SK-N-SH treated with all-trans-retinoic acid at 6 μM for 48 hours (cell line): ENCODE results near the gene RETSAT.

ENCODE experiments used
- ATAC-seq: fragments of 200-7000 bp; cut with Tn5 transposase; 3 replicates; pipeline ENCODE4 v1.9.1; 2020; ENCODE audit warnings: mild to moderate bottlenecking, moderate library complexity
- ESRRG ChIP-seq: fragments of 250-450 bp; sonication (Bioruptor Pico); IDR thresholded peaks from 2 replicates; pipeline ENCODE4 v1.6.1; 2021; ENCODE audit warnings: mild to moderate bottlenecking
- RARB ChIP-seq: fragments of 250-450 bp; sonication (Bioruptor Pico); IDR thresholded peaks from 2 replicates; pipeline ENCODE4 v1.8.0; 2021; ENCODE audit warnings: mild to moderate bottlenecking, moderate library complexity
- TOX ChIP-seq: fragments of 250-450 bp; sonication (Bioruptor Pico); IDR thresholded peaks from 2 replicates; pipeline ENCODE4 v1.8.0; 2021; ENCODE audit warnings: mild to moderate bottlenecking, moderate library complexity, borderline replicate concordance
- ZC3H10 ChIP-seq: fragments of 250-450 bp; sonication (Bioruptor Pico); IDR thresholded peaks from 2 replicates; pipeline ENCODE4 v1.5.1; 2021; ENCODE audit warnings: mild to moderate bottlenecking, moderate library complexity
- TF ChIP-seq, protein P1 (sequence below): fragments of 250-450 bp; sonication (Bioruptor Pico); IDR thresholded peaks from 2 replicates; pipeline ENCODE4 v1.8.0; 2020; ENCODE audit warnings: mild to moderate bottlenecking, moderate library complexity, borderline replicate concordance

The RETSAT gene

DNA sequence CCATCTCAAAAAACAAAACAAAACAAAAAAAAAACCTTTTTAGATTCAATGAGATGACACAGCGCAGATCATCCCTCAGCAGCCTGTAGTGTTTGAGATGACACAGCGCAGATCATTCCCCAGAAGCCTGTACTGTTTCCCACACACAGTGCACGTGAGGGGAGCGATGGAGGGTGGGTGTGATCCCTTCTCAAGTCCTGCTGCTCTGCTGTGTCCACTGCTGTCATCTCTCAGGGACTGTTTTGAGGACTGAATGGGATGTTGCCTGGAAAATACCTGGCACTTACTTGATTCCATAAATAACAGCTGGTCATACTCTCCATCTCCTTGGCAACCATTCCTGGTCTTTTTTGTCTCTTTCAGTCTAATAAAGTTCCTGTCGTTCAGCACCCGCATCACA is 52.2 kb downstream of the RETSAT start:
- TF ChIP-seq RARB (CRISPR knock-in tag): no peak
- TF ChIP-seq ESRRG (CRISPR knock-in tag): no peak
- no peak for TF ChIP-seq TOX (CRISPR knock-in tag)
- TF ChIP-seq, protein P1, sequence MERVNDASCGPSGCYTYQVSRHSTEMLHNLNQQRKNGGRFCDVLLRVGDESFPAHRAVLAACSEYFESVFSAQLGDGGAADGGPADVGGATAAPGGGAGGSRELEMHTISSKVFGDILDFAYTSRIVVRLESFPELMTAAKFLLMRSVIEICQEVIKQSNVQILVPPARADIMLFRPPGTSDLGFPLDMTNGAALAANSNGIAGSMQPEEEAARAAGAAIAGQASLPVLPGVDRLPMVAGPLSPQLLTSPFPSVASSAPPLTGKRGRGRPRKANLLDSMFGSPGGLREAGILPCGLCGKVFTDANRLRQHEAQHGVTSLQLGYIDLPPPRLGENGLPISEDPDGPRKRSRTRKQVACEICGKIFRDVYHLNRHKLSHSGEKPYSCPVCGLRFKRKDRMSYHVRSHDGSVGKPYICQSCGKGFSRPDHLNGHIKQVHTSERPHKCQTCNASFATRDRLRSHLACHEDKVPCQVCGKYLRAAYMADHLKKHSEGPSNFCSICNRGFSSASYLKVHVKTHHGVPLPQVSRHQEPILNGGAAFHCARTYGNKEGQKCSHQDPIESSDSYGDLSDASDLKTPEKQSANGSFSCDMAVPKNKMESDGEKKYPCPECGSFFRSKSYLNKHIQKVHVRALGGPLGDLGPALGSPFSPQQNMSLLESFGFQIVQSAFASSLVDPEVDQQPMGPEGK (CRISPR knock-in tag): no peak
- no peak for TF ChIP-seq ZC3H10 (CRISPR knock-in tag)
- ATAC-seq: peak; percentile 13; the same call in 1 of the 3 replicates
